ENCODE measurements around the gene SCAP.

DNA sequence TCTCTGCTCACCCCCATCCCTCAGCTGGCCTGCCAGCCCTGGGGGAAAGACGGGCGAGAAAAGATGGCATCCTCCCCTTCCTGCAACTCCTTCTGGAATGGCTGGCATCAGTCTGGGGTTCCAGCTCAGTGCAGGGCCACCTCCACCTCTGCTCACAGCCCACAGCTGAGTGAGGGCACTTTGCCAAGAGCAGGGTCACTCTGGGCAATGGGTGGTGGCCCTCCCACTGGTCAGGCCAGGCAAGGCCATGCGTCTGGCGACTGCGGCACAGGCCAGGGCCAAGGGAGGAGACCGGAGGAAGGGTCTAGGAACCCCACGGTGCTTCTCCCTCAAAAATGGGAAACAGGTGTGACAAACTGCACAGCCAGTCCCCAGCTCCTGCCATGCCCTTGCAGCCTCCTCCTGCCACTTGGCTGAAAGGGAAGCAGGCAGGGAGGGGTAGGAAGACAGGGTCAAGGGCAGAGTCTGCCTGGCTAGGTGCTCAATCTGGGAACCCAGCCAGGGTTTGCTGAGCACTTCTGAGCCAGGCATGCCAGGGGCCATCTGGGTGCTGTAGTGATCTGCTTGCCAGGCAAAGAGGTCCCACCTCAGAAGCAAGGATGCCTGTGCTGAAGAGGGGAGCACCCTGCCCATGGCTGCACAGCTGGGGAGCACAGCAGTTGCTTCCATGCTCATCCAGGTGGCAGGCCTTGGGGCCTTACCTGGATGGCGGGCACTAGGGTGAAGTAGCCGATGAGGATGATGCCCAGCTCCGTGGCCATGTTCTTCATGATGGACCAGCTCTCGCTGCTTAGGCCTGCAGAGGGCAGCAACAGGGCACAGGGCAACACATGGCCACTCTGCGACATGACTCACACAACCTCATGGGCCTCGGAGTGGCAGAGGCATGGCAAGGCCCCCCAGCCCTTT lies 53.7 kb downstream of the SCAP start:
- TF ChIP-seq CTCF (IDR thresholded peaks at IDR 0.05) (no peak), POLR2A (IDR thresholded peaks at IDR 0.05) (no peak)

All from vagina (tissue), 2 donors.